HTERT RPE-1 (cell line): ENCODE results near the gene NAALAD2.
"Not testable (repeated sequence)": the region's sequence is repeated elsewhere in the genome, so short reads cannot be mapped to it uniquely, and the experiment has no call there.

Experiments used
- in situ Hi-C: fragments of 300-500 bp; cut with MboI; formaldehyde crosslinking; loops from 4 replicates; pipeline ENCODE4 v1.14.3; 2020; ENCODE audit warnings: low sequenced_read_pairs

NAALAD2 gene

DNA sequence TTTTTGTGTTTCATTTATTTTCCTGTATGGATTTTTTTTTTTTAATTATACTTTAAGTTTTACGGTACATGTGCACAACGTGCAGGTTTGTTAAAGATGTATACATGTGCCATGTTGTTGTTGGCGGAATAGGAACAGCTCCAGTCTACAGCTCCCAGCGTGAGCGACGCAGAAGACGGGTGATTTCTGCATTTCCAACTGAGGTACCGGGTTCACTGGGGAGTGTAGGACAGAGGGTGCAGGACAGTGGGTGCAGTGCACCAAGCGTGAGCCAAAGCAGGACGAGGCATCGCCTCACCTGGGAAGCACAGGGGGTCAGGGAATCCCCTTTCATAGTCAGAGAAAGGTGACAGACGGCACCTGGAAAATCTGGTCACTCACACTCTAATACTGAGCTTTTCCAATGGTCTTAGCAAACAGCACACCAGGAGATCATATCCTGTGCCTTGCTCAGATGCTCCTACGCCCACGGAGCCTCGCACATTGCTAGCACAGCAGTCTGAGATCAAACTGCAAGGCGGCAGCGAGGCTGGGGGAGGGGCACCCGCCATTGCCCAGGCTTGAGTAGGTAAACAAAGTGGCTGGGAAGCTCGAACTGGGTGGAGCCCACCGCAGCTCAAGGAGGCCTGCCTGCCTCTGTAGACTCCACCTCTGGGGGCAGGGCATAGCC, 105.6 kb downstream of the NAALAD2 start:
- in situ Hi-C loops: not testable (repeated sequence)

DNA sequence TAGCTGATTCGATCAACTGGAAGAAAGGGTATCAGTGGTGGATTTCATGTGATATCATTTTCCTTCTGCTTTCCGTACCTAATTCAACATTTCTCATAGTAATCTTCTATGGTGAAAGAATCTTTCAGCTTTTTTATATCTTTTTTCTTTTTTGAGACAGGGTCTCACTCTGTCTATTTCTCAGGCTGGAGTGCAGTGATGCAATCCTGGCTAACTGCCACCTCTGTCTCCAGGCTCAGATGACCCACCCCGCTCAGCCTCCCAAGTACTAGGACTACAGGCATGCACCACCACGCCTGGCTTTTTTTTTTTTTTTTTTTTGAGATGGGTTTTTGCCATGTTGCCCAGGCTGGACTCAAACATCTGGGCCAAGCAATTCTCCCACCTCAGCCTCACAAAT, 107.0 kb downstream of the NAALAD2 start:
- in situ Hi-C loops: no loop called here
